Fibroblast of skin of right biceps (primary cell): ENCODE data around the gene CRACDL.
"Not testable (repeated sequence)": the region's sequence is repeated elsewhere in the genome, so short reads cannot be mapped to it uniquely, and the experiment has no call there.

Source experiments
- DNase-seq: peaks from one replicate; pipeline ENCODE4 v3.0.0-alpha.2; 2013

The CRACDL gene

GRCh38 chr2:98771721-98772524, 164.1 kb downstream of the CRACDL start:
- peak; percentile 26 for DNase-seq

GRCh38 chr2:98771264-98771663, 164.8 kb downstream of the CRACDL start:
- no peak for DNase-seq

DNA sequence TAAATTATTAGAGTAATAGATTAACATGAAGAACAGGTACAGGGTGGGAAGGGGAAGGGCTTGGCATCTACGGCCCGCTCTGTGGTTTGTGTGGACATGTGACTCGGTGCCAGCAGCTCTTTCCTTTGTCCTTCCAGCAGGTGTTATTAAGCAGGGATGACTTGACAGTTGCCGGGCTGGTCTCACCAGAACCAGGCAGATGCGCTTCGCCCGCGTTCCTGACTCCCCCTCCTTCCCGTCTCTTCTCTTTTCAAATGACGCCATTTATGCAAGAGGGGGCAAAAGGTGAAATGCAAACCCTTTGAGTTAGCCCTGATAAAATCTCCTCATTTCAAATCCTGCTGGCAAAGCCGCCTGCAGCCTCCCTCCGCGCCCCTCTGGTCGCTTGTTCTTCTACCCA, 166.2 kb downstream of the CRACDL start:
- no peak for DNase-seq

DNA sequence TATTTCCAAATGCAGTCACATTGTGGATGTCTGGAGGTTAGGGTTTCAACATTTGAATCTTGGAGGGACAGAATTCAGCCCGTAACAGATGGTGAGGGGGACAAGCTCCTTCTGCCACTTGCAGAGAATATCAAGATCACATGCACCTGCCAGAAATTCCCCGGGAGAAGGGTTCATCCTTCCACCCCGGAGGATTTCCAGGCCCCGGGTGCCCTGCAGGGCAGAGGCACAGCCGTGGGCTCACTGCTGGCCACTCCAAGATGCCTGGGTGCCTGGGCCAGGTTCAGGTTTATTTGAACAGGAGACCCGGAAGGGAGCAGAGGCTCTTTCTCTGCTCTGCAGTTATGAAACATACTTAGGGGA, 166.9 kb downstream of the CRACDL start:
- no peak for DNase-seq

GRCh38 chr2:98768384-98769113, 167.5 kb downstream of the CRACDL start:
- no peak for DNase-seq

DNA sequence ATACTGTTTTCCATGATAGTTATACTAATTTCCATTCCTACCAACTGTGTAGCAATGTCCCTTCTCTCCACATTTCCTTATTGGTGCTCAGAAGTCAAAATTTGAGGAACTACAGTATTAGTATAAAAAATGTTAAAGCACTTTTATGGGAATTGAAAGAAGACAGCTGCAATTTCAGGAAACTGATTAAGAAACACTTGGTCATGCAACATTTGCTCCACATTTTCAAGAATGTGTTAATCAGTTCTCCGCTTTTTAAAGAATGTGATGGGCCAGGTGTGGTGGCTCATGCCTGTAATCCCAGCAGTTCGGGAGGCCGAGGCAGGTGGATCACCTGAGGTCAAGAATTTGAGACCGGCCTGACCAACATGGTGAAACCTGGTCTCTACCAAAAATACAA, 171.5 kb downstream of the CRACDL start:
- DNase-seq = no peak

DNA sequence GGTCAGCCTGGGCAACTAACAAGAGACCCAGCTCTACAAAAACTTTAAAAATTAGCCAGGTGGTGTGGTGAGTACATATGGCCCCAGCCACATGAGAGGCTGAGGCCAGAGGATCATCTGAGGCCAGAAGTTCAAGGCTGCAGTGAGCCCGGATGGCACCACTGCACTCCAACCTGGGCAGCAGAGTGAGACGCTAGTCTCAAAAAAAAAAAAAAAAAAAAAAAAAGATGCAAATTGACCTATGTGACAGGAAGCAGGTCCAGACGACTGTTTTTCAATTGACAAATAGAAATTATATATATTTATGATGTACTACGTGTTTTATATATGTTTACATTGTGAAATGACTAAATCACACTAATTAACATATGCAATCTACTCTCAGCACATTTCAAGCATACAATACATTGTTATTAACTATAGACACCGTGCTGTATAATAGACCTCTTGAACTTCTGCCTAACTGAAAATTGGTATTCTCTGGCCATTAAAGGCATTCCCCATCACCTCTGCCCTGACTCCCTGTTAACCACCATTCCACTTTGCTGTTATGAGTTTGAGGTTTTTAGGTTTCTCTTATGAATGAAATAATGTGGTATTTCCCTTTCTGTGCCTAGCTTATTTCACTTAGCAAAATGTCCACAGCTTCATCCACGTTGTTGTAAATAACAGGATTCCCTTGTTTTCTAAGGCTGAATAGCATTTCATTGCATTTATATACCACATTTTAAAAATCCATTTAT, 172.6 kb downstream of the CRACDL start:
- DNase-seq = no peak

DNA sequence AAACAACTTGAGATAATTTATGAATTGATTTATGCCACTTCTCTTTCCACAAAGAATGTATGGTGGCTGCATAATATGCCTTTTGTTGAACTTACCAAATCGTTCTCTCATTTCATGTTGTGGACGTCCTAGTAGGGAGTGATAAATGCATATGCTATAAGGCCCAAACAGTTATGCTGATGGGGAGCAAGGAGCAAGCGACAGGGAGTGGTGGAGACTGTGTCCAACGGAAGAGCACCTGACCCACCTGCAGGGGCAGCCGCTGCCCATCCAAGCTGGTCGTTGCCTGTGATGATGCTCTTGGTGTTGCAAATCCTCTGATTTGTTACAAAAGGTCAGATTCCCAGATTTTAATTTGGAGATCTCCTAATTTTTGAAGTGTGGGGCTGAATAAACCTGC, 174.1 kb downstream of the CRACDL start:
- DNase-seq = no peak

- DNase-seq = no peak
Measured at GRCh38 chr2:98761267-98761781, 174.7 kb downstream of the CRACDL start.

DNA sequence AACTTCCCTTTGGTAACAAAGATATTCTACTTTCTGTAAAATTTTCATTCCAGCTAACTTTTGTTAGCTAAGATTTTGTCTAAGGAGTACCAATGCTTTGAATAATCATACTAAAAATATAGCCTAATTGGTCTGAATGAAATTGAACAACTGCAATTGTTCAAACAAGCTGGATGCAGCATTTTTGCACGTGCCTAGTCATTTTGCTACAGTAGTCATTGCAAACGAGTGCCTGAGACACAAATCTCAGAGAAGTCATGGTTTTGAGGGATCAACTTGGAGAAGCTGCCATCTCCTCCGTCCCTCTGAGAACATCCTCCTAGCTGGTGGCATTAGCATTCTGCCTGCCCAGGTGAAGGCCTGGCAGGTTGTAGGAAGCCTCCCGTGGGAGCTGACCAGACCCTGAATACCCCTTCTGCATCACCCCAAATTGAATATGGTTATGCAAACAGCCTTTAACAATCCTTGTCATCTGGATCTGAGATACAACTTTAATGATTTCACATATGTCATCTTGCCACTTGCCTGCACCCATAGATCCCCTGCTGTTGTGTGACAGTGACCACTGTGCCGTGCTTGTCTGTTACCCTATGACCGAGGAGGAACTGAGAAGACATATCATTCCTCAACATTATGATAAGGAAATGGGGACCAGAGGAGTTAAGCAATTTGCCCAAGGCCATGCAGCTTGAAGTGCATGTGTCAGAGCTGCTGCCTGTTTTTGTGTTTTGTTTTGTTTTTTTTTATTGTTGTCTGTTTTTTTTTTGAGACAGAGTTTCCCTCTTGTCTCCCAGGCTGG, 176.0 kb downstream of the CRACDL start:
- no peak for DNase-seq

GRCh38 chr2:98759338-98759737, 176.7 kb downstream of the CRACDL start:
- DNase-seq = no peak

DNA sequence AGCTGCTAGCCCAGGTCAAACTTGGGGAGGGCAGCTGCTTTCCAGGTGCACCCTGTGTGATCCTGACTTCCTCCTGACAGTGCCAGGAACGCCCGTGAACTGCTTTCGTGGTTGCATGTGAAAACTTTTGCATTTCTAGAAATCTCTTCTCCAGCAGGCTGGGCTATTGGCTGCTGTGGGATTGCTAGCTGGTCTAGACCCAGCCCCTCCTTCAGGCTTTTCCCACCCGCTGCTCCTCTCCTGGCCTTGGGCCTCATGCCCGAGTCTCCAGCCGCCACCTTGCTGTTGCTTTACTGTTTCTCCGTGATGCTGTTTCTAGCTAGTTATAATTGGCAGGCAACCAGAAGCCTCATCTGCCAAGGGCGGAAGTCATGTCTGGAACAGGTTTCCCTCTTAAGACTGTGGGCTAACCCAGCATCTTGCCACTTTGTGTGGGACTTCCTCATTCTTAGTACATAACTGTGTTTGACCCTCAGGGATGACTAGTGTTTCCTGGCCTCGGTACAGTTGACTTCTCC, 178.1 kb downstream of the CRACDL start:
- DNase-seq = peak; percentile 85

GRCh38 chr2:98753801-98754200, 182.2 kb downstream of the CRACDL start:
- no peak for DNase-seq

DNA sequence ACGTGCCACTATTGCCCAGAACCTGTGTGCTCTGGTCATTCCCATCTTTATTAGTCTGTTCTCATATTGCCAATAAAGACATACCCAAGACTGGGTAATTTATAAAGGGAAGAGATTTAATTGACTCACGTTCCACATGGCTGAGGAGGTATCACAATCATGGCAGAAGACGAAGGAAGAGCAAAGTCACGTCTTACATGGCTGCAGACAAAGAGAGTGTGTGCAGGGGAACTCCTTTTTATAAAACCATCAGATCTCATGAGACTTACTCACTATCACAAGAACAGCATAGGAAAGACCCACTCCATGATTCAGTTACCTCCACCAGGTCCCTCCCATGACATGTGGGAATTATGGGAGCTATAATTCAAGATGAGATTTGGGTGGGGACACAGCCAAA, 183.3 kb downstream of the CRACDL start:
- DNase-seq = not testable (repeated sequence)

- DNase-seq = no peak
Measured at GRCh38 chr2:98751748-98752147, 184.3 kb downstream of the CRACDL start.

GRCh38 chr2:98750593-98751282, 185.3 kb downstream of the CRACDL start:
- no peak for DNase-seq

GRCh38 chr2:98749066-98749450, 187.0 kb downstream of the CRACDL start:
- DNase-seq = peak; percentile 2

GRCh38 chr2:98748292-98749065, 187.5 kb downstream of the CRACDL start:
- DNase-seq = no peak

- DNase-seq = no peak
Measured at GRCh38 chr2:98747888-98748287, 188.1 kb downstream of the CRACDL start.

GRCh38 chr2:98746426-98746825, 189.6 kb downstream of the CRACDL start:
- no peak for DNase-seq

- DNase-seq = no peak
Measured at GRCh38 chr2:98744595-98744994, 191.4 kb downstream of the CRACDL start.
